ENCODE measurements around the gene NR1D1.

NR1D1 gene

DNA sequence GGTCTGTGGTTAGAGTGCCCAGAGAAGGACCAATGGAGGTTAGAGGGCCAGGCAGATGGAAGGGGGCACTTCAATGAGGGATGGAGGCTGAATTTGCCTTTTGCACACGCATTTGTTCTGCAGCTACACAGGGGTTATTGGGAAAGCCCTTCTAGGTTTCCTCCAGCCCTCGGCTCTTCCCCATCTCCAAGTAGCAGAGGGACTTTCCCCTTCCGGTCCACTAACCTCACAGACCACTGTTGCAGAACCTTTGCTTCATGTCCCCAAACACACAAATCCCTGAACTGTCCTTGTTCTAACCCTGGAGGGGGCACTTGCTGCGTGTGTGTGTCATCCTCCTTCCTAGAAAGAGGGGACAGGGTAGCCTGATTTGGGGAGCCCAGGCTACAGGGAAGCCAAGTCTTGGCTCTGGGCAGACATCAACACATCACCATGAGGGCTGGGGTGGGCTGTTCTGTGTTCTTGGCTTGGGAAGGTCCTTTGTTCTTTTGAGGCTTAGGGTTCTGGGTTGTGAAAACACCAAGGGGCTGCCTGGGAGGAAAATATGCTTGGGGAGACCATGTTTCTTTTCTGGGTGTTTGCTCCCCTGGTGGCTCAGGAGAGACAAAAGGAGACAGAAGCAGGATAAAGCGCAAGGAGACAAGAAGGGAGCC, 7.3 kb upstream of the NR1D1 start:
- Histone ChIP-seq H3K4me1 (peaks cover 28% of the 10 kb centered on the region), H3K9me3 (no peaks in the 10 kb centered on the region), H3K27me3 (no peaks in the 10 kb centered on the region), H3K36me3 (no peaks in the 10 kb centered on the region), H3K4me3 (ENCODE audit: low read depth, low read length) (no peak overlapping the region)
- TF ChIP-seq, protein P1, sequence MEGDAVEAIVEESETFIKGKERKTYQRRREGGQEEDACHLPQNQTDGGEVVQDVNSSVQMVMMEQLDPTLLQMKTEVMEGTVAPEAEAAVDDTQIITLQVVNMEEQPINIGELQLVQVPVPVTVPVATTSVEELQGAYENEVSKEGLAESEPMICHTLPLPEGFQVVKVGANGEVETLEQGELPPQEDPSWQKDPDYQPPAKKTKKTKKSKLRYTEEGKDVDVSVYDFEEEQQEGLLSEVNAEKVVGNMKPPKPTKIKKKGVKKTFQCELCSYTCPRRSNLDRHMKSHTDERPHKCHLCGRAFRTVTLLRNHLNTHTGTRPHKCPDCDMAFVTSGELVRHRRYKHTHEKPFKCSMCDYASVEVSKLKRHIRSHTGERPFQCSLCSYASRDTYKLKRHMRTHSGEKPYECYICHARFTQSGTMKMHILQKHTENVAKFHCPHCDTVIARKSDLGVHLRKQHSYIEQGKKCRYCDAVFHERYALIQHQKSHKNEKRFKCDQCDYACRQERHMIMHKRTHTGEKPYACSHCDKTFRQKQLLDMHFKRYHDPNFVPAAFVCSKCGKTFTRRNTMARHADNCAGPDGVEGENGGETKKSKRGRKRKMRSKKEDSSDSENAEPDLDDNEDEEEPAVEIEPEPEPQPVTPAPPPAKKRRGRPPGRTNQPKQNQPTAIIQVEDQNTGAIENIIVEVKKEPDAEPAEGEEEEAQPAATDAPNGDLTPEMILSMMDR (IDR thresholded peaks at IDR 0.05; ENCODE audit: low read depth, low read length) = no peak
- no peak for DNase-seq

DNA sequence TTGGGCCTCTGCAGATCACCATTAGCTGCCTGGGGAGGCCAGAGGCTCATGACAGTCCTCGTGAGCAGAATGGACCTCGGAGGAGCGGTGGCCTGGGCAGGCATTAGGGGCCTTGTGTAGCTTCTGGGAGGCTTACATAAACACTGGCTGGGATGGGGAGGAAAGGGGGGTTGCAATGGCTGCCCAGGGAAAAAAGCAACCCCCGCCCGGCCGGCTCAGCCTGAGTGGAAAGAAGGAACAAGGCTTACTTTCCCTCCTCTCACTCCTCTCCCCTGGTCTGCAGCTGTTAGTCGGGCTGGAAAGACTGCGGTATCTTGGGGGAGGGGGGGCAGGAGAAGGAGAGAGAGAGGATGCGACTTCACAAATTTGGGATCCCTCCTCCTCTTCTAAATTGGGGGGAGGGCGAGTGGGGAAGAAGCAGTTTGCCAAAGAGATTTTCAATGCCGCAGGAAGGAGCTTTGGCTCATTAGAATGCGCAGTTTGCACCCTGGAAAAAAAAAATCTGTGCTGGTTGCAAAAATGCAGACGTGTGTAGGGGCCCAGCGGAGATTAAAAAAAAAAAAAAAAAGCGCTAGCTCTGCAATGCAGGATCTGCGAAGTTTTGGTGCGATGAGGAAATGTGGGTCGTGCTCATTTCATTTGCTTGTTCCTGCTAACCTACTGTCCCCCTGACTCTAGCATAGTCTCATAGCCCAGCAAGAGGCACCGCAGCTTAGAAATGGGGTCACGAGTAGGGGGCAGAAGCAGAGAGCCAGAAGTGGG, 6.6 kb upstream of the NR1D1 start:
- Histone ChIP-seq H3K36me3 (no peaks in the 10 kb centered on the region), H3K4me3 (ENCODE audit: low read depth, low read length) (no peak overlapping the region), H3K9me3 (no peaks in the 10 kb centered on the region), H3K27me3 (no peaks in the 10 kb centered on the region), H3K4me1 (peaks cover 21% of the 10 kb centered on the region)
- DNase-seq = no peak
- TF ChIP-seq, protein P1 (IDR thresholded peaks at IDR 0.05; ENCODE audit: low read depth, low read length) = no peak

GRCh38 chr17:40105861-40106759, 5.7 kb upstream of the NR1D1 start:
- TF ChIP-seq, protein P1 (IDR thresholded peaks at IDR 0.05; ENCODE audit: low read depth, low read length) = no peak
- no peak overlapping the region for H3K4me3 ChIP-seq (ENCODE audit: low read depth, low read length)
- DNase-seq = no peak
- H3K27me3 ChIP-seq = no peaks in the 10 kb centered on the region
- no peaks in the 10 kb centered on the region for H3K36me3 ChIP-seq
- H3K4me1 ChIP-seq = peaks cover 14% of the 10 kb centered on the region
- H3K9me3 ChIP-seq = no peaks in the 10 kb centered on the region

DNA sequence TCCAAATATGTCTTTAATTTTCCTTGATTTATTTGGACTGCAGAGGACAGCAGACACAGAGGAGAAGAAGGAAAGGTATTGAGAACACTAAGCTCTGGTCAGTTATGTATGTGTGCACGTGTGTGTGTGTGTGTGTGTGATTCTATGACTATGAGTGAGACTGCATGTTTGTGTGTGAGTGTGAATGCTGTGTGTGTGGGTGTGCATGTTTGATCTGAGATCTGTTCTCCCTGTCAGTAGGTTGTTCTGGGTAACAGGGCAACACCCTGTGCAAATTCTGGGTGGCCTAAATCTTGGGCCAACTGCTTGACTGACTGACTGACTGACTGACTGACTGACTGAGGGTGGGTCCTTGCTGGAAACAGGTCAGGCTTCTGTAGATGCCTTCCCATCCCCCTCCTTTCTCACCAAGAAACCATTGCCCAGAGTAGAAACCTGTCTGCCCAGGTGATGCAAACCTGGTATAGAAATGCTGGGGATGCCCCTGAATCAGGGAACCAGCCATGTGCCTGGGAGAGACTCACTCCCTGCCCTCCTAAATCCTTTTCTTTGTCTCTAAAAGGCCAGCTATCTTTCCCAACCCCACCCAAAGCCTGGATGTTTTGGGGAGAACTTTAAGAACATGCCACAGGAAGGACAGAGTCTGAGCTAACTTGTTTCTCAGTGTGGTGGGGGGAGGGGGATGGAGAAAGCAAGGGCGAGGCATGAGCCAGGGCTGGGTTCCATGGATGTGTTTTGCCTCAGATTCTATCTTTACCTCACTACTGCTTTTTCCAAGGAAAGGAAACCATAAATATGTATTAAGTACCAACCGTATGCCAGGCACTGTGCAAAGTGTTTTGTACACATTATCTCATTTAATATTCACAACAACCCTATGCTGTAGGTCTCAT, 4.5 kb upstream of the NR1D1 start:
- H3K36me3 ChIP-seq = no peaks in the 10 kb centered on the region
- no peak for DNase-seq
- TF ChIP-seq, protein P1 (IDR thresholded peaks at IDR 0.05; ENCODE audit: low read depth, low read length) = no peak
- no peaks in the 10 kb centered on the region for H3K27me3 ChIP-seq
- H3K4me1 ChIP-seq = peaks cover 3% of the 10 kb centered on the region
- H3K9me3 ChIP-seq = peaks cover under 1% of the 10 kb centered on the region; the same call in 1 of the 2 replicates
- H3K4me3 ChIP-seq (ENCODE audit: low read depth, low read length) = no peak overlapping the region

- no peak for DNase-seq
- Histone ChIP-seq H3K27me3 (no peaks in the 10 kb centered on the region), H3K4me3 (ENCODE audit: low read depth, low read length) (no peak overlapping the region), H3K36me3 (no peaks in the 10 kb centered on the region), H3K9me3 (peaks cover 6% of the 10 kb centered on the region; the same call in 1 of the 2 replicates), H3K4me1 (peaks cover 5% of the 10 kb centered on the region)
- TF ChIP-seq, protein P1 (IDR thresholded peaks at IDR 0.05; ENCODE audit: low read depth, low read length) = no peak
These were observed 3.3 kb upstream of the NR1D1 start for GRCh38 chr17:40103688-40104087.
